NCI-H1694 treated with DMSO at 0.1 percent for 48 hours (cell line): Measurements from ENCODE around the gene NAIF1.
"Not testable (repeated sequence)": the region's sequence is repeated elsewhere in the genome, so short reads cannot be mapped to it uniquely, and the experiment has no call there.

Experiments
- DNase-seq: peaks from one replicate; lab custom pipeline; 2025; lab: John Stamatoyannopoulos, UW

NAIF1 gene

DNA sequence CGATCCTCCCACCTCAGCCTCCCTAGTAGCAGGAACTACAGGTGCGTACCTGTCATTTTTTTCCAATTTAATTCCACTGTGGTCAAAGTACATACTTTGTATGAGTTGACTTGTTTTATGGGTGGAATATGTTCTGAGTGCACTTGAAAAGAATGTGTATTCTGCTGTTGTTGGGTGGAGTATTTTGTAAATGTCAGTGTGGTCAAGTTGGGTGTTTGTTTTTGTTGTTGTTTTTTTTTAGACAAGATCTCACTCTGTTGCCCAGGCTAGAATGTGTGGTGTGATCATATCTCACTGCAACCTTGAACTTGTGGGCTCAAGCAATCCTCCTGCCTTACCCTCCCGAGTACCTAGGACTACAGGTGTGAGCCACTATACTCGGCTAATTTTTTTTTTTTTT is 18.8 kb upstream of the NAIF1 start:
- no peak for DNase-seq

DNA sequence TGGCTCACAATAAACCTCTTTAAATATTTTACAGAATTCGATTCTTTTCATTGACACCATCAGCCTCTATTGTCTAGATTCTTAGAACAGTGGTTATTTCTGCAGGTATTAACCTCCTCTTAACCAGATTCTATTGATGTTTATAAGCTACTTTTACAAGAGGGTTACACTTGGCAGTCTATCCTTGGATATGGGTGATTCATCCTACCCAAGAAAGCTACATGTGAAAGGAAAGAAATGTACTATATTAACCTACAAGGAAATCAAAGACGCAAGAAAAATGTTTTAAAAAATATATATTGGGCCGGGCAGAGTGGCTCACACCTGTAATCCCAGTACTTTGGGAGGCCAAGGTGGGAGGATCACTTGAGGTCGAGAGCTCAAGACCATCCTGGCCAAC is 17.6 kb upstream of the NAIF1 start:
- DNase-seq, result no peak

DNA sequence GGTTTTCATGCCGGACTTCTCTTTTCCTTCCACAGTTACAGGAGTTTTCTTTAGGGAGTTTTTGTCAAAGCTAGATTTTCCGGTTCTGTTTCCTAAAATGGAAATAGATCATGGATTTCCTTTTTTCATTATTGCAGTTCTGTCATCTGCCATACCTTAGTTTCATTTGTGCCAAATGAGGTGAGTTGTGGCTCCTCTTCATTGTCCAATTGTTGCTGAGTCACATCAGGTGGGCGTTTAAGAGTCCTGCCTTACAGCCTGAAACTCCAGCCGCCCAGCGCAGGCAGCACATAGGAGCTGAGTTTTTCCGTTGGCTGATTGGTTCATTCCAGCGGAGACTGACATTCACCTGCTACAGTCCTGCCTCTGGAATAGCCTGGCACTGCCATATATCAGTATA is 15.0 kb upstream of the NAIF1 start:
- DNase-seq, result no peak

DNA sequence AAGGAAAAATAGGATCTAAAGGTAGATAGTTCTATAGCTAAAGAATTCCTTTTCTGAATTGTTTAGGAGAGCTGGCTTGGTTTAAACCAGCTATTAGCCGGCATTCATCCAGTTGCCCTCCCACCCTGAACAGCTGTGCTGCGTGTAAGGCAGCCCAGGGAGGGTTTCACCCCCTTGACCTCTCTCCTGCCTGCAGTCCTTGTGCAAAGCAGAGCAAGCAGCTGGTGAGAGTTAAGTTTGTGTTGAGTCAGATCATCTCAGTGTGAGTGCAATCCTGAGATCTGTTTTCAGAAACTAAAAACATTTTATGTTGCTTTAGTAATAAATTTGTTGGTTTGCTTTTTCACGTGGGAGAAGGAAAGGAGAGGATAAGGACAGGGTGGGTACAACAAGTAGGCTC is 13.9 kb upstream of the NAIF1 start:
- DNase-seq, result no peak

DNA sequence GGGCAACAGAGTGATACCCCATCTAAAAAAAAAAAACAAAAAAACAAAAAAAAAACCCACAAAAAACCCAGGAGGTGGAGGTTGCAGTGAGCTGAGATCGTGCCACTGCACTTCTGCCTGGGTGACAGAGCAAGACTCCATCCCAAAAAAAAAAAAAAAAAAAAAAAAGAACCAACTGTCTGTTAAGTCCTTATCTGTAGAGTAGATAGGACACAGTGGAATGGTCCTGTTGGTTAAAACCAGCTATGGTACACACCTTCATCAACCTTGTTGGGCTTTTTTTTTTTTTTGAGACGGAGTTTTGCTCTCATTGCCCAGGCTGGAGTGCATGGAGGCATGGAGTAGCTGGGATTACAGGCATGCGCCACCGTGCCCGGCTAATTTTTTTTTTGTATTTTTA is 13.1 kb upstream of the NAIF1 start:
- DNase-seq, result no peak

DNA sequence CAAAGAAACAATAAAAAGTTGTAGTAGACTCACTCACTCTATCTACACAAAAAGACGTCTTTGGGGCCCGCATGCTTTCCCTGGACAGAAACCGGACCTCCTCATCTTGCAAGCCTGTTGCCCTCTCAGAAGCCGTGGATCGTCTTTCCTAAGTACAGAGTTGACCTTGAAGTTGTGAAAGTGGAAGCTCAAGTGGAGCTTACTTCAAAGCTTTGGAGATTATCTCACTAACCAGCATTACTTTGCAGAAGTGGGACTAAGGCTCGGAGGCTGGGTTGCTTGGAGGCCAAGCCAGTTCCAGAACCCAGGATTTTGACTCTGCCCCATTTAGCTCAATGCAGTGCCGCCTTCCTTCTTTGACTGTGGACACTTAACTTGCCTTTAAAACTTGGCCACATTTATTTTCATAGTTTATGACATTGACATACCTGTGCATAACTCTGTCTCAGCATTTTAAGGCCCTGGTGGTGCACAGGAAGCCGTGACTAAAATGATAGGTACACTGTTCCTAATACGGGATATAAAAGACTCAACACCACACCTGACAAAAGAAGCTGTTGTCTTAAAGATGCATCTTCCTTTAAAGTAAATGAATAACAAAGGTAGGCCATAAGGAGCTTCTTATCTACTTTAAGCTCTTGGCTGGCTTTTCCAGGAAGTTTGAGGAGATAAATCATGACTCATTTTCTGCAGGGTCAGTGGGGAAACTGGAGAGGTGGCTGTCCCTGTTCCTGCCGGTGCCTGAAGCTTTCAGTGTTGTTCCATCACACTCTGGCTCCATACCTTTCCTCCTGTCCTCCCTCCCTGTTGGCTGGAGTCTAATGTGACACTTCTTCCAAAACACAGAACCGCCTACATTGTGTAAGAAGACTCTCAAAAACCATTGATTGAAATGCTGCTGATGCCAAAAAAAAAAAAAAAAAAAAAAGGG is 11.6 kb upstream of the NAIF1 start:
- no peak for DNase-seq

DNA sequence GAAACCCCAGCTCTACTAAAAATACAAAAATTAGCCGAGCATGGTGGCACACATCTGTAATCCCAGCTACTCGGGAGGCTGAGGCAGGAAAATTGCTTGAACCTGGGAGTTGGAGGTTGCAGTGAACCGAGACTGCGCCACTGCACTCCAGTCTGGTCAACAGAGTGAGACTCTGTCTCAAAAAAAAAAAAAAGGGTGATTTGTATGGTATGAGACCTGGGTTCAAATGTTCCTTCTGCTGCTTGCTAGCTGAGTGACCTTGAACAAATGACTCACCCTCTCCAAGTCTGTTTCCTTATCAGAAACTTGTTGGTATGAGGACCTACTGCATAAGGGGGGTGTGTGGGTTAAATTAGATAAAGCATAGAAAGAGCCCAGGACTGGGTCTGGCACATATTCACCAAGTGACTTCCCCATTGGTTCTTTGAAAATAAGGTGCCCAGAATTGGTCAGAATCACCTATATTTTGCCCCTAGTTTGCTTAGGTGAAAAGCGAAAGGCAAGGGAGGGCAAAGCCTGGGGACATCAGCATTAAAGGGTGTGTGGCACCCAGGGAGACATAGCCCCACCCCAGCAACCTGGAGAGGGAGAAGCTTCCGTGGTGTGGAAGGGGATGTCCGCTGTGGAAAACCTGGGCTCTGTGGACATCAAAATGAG is 10.9 kb upstream of the NAIF1 start:
- no peak for DNase-seq

DNA sequence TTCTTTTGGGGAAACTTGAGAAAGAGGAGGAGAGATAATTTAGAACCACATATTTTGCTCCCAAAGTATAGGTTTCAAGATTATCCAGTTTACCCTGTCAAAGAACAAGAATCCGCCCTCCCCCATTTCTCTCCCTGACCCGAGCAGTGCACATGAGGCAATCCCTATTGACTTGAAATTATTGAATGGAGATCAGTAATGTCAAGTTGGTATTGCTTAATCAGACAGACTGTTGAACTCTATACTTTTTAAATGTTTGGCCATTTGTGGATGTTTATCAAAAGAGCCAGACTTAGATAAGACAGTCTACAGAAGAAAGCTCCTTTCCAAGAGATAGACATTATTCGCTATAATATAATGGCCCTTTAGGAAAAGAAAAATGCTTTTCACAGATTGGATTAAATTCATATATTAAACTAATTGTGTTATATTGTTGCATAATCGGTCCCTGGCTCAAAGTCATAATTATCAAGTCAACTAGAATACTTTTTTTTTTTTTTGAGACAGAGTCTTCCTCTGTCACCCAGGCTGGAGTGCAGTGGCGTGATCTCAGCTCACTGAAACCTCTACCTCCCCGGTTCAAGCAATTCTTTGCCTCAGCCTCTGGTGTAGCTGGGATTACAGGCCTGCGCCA is 6.2 kb upstream of the NAIF1 start:
- DNase-seq, result no peak

DNA sequence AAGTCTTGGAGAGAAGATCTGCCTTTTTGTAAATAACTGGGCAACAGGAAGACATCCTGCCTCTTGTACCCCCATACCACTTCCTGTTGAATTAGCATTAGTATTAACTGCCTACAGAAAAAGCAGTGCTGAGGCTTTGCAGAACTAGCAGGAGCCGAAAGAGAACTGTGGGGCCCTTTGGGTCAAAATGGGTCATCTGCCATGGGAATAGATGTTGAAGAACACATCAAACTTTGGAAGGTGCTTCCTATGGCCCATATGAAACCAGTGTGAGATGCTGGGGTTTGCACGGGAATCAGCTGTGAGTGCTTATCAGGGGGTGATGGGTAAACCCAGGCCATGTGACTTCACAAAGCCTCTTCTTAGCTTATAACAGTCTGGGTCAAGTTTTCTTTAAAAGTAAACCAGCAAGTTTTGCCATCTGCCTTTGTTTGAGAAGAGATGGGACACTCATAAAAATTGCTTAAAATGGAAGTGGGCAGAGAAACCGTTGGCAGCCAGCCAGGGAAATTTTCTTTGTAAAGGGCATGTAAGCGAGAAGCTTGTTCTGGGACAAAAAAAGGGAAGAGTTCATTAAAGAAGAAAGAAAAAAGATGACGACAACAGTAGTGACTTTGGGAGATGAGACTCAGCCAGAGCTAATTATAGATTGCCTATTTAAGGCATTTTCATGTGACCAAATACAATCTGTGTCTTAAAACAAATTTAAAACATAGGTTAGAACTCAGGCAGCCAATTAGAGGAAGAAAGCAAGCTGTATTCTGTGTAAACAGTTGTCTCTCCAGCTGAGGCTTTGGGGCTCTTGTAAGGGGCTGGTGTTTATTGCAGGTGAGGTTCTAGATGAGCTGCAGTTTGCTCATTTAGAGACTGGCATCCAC is 5.3 kb upstream of the NAIF1 start:
- DNase-seq, result no peak

DNA sequence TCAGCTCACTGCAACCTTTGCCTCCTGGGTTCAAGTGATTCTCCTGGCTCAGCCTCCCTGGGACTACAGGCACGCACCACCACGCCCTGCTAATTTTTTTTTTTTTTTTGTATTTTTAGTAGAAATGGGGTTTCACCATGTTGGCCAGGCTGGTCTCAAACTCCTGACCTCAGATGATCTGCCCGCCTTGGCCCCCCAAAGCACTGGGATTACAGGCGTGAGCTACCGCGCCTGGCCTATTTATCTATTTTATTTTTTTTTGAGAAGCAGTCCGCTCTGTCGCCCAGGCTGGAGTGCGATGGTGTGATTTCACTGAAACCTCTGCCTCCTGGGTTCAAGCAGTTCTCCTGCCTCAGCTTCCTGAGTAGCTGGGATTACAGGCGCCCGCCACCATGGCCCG is 4.4 kb upstream of the NAIF1 start:
- DNase-seq, result not testable (repeated sequence)

DNA sequence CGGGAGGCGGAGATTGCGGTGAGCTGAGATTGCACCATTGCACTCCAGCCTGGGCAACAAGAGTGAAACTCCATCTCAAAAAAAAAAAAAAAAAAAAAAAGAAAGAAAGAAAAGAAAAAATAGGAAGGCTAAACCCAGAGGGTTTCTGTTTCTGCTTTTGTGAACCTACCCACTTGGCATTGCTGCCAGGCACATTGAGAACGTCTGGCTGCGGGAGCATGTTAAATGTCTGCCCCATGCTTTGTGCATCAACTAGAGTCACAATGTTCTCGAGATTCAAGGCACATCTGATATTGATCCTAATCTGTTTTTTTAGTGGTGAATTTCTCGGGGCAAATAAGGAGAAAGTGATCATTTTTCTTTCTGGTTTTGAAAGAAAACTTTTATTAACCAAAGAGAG is 3.8 kb upstream of the NAIF1 start:
- no peak for DNase-seq

DNA sequence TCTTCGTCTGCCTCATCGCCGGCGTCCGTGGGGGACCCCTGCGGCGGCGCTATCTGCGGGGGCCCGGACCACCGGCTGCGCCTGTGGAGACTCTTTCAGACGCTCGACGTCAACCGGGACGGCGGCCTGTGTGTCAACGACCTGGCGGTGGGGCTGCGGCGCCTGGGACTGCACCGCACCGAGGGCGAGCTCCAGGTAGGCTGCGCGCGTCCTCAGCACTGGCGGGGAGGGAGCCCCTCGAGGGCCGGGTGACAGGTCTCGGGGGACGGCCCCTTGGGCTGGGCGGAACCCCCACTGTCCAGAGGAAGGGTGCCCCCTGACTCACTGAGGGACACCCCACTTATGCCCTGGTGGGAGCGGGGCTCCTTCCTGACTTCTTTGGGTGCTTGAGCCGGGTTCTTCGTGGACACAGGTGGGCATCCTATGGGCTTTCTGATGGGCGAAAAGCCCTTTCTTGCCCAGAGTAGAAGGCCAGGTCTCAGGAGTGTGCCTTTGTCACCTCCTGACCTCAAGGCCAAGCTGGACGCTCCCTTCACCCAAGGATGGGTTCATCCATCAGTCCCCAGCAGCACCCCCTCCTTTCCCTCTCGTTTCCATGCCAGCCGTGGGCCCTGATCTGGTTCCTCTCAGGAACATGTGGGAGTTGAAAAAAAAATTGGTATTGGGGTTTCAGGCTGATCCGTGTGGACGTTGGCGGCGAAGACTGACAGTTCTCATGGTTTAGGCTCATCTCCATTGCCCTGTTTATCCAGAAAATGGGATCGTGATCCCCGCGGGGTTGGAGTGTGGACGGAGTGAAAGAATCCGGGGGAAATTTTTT is 1.5 kb upstream of the NAIF1 start:
- no peak for DNase-seq

DNA sequence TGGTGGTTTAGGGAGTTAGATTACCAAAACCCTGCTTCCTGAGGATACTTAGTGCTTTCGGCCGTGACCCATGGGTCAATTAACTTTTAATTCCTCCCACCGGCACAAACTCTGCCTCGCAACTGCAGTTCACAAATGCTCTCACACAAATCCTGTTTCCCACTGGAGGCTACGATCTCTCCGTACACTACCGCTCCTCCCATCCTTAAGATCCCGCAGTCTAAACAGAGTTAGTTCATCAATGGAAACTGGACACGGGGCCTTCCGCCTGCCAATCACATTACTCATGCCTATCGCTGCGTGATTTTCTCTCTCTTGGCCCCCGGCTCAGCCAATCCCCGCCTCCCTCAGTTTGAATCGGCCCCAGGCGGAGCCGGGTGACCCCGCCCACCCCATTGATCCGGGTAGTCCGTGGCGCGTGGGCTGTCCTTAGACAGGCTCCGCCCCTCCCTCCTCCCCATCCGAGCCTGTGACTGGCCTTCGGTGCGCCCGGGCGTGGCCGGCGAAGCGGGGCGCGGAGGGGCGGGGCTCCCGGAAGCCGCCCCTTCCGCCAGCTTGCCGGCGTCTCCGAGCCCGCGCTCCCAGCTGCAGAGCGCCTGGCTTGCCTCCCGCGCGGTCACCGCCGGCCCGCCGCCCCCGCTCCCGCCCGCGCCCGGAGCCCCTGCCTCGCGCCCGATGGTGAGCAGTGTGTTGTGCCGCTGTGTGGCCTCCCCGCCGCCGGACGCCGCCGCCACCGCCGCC is 695 bp upstream of the NAIF1 start, which contains the start of gene SLC25A25:
TSS of gene SLC25A25 (plus strand) at position 588 of the 741 bp plus-strand sequence. CDS start at position 676, 88 bp downstream.
- DNase-seq, result peak; percentile 96

DNA sequence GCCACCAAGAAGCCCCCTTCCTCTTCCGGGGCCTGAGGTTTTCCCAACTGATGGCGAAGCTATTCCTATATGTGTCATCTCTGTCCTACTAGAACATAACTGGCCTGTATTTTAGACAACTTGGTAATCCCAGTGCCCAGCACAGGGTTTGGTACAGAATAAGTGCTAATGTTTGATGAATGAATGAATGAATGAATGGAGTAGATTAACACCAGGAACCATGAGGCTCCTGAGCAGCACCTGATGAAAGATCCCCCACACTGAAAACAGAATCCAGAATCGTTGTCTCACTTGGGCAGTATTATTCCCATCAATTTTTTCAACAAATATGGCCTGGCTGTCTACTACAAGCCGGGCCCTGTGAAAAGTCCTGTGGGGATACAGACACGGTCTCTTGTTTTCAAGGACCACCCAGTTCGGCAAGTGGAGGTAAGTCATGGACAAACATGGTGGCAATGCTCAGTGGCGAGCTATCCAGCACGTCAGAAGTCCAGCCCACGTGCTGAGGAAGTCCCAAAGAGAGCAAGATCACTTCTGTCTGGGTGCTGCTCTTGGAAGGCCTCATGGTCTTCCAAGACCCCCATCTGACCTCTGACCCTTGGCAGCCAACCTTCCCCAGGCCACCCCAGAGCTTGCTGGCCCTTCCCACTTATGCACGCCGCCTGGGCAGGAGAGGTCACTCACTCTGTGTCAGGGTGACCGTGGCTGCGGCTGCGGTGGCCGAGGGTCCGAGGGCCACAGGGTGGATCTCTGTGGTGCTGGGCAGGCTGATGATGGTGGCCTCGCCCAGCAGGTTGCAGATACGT is 1.0 kb downstream of the NAIF1 start:
- DNase-seq, result no peak

DNA sequence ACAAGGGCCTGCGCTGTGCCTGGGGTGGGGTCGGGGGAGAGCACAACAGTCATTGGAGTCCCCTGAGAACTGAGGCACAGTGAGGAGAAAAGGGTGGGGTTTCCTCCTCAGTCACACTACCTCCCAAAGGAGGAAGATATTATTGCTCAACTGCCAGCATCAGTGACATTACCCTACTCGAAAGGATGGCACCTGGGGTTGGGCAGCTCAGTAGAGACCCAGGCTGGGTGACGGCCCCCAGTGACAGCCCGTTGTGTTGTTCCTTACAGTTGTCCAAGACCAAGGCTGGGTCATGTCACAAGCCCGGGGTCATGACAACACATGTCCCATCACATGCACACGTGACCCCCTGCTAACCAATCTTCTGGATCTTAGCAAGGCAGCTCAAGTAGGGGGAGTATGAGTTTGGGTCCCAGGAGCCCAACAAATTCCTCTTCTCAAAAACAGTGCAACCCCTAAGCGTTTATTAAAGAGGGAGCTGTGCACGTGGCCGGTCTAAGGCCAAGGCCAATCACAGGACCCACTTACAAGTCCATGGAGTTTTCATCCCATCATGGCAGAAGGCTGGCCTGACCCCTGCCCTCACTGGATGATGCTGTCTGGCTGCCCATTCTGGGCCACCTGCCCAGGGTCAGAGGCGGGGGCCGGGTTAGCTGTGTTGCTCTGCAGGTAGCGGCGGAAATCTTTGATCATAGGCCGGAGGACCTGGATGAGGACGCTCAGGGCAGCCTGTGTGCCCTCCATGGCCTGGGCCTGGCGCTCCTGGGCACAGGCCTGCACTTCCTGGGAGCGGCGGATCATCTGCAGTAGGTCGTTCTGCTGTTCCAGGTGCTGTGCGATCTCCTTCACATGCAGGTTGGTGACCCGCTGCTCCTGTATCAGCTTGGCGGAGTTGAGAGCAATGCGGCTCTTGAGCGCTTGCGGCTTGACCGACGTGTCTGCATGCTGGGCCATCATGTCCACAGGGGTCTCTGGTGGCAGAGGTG is 4.0 kb downstream of the NAIF1 start:
- DNase-seq, result no peak

DNA sequence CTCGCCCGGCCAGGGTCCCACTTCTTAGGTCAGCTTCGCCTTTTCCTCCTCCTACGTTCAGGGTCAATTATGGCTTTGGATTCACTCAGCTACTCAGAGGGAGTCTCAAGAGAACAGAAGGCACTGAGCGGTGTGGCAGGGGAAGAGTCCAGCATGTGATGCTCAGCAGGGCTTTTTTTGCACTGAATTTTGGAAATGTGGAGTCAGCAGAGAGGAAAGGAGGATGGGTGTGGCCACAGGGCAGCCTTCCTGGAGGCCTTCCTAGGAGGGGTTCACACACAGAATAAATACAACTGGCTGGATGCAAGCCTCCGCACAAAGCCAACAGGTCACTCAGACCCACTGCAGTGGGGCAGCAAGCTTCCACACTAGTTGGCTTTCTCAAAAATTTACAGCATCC is 4.8 kb downstream of the NAIF1 start:
- DNase-seq, result no peak

DNA sequence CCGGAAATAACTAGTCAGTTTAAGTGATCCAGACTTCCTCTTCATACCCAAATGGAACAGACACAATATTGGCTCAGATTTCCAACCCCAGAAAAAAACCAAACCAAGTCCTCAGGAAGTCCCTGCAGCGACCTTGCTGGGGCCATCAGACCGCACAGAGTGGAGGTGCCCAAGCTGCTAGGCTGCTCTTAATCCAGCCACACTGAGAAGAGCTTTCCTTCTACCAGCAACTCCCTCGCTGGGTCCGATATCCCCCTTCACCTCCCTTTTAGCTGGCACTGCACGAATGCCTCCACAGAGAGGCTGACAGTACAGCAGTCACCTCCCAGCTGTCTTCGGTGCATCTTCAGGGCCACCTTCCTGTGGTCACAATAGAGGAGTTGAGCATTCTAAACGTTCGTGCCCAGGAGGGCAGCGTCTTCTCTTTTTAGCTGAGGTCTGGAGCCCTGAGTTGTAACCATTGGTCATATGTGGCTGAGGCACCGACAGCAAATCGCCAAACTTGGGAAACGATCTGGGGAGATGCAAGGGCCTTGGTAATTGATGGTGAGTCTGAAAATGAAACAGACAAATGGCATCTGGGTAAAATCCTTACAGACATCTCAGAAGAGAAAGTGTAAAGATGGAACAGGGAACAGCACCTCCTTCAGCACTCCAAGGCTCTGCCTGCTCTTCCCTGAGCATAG is 5.7 kb downstream of the NAIF1 start:
- DNase-seq, result no peak
